Measurements from ENCODE around the gene C12orf54.

GRCh38 chr12:48542300-48542928 lies 60.1 kb downstream of the C12orf54 start:
- TF ChIP-seq, protein P1, sequence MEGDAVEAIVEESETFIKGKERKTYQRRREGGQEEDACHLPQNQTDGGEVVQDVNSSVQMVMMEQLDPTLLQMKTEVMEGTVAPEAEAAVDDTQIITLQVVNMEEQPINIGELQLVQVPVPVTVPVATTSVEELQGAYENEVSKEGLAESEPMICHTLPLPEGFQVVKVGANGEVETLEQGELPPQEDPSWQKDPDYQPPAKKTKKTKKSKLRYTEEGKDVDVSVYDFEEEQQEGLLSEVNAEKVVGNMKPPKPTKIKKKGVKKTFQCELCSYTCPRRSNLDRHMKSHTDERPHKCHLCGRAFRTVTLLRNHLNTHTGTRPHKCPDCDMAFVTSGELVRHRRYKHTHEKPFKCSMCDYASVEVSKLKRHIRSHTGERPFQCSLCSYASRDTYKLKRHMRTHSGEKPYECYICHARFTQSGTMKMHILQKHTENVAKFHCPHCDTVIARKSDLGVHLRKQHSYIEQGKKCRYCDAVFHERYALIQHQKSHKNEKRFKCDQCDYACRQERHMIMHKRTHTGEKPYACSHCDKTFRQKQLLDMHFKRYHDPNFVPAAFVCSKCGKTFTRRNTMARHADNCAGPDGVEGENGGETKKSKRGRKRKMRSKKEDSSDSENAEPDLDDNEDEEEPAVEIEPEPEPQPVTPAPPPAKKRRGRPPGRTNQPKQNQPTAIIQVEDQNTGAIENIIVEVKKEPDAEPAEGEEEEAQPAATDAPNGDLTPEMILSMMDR (IDR thresholded peaks at IDR 0.05), result peak; percentile 62
- TF ChIP-seq EZH2 (IDR thresholded peaks at IDR 0.05), result no peak
